Loucy (cell line): ENCODE measurements around the gene FMN2.

ENCODE experiments used
- H2AFZ ChIP-seq: fragments of 200-600 bp; sonication (generic); 2 replicates; pipeline ENCODE4 v1.6.0; 2016; ENCODE audit warnings: antibody characterized with exemption, mild to moderate bottlenecking, low read length, moderate library complexity
- H3F3A ChIP-seq: fragments of 200-600 bp; 2 replicates; pipeline ENCODE4 v1.6.0; 2016; ENCODE audit warnings: antibody characterized with exemption, low read depth, mild to moderate bottlenecking
- H3K27me3 ChIP-seq: fragments of 200-600 bp; sonication (generic); 2 replicates; pipeline ENCODE4 v1.6.1; 2014; ENCODE audit warnings: low read length, mild to moderate bottlenecking; ENCODE audit not compliant: insufficient read depth, poor library complexity, severe bottlenecking
- H3K36me3 ChIP-seq: fragments of 200-600 bp; sonication (generic); 2 replicates; pipeline ENCODE4 v1.6.1; 2016; ENCODE audit warnings: low read length; ENCODE audit not compliant: insufficient read depth
- H3K4me1 ChIP-seq: fragments of 200-600 bp; sonication (generic); 2 replicates; pipeline ENCODE4 v1.5.1; 2014; ENCODE audit warnings: low read length, mild to moderate bottlenecking; ENCODE audit not compliant: insufficient read depth, poor library complexity, severe bottlenecking
- H3K4me2 ChIP-seq: fragments of 200-600 bp; sonication (generic); 2 replicates; pipeline ENCODE4 v1.6.0; 2014; ENCODE audit warnings: antibody characterized with exemption, low read length, low read depth, mild to moderate bottlenecking; ENCODE audit not compliant: poor library complexity, severe bottlenecking
- H3K4me3 ChIP-seq: fragments of 200-600 bp; sonication (generic); 2 replicates; pipeline ENCODE4 v1.5.1; 2014; ENCODE audit warnings: low read length, mild to moderate bottlenecking, mixed read lengths; ENCODE audit not compliant: poor library complexity, severe bottlenecking
- H3K79me2 ChIP-seq: fragments of 200-600 bp; sonication (generic); 2 replicates; pipeline ENCODE4 v1.6.1; 2014; ENCODE audit warnings: low read length; ENCODE audit not compliant: insufficient read depth
- H3K9ac ChIP-seq: fragments of 200-600 bp; sonication (generic); 2 replicates; pipeline ENCODE4 v1.6.0; 2014; ENCODE audit warnings: mild to moderate bottlenecking, low read depth, low read length, moderate library complexity; ENCODE audit not compliant: poor library complexity, severe bottlenecking
- H3K9me2 ChIP-seq: fragments of 200-600 bp; sonication (generic); replicated peaks from 2 replicates; pipeline ENCODE4 v1.6.1; 2016; ENCODE audit warnings: low read depth, low read length, mixed read lengths
- H3K9me3 ChIP-seq: fragments of 200-600 bp; sonication (generic); 2 replicates; pipeline ENCODE4 v1.6.1; 2014; ENCODE audit warnings: mild to moderate bottlenecking, antibody characterized with exemption, low read length, low read depth; ENCODE audit not compliant: insufficient read depth
- H4K20me1 ChIP-seq: fragments of 200-600 bp; sonication (generic); 2 replicates; pipeline ENCODE4 v1.6.0; 2014; ENCODE audit warnings: antibody characterized with exemption, low read length, mild to moderate bottlenecking; ENCODE audit not compliant: insufficient read depth, poor library complexity, severe bottlenecking
- CTCF ChIP-seq: fragments of 200-600 bp; sonication (generic); conservative IDR thresholded peaks from 2 replicates; pipeline ENCODE4 v1.5.1; 2014; ENCODE audit warnings: mild to moderate bottlenecking, antibody characterized with exemption, low read length
- EZH2phosphoT487 ChIP-seq: fragments of 200-600 bp; IDR thresholded peaks from 2 replicates; pipeline ENCODE4 v1.6.1; 2018; ENCODE audit warnings: antibody characterized with exemption, mild to moderate bottlenecking, moderate library complexity, borderline replicate concordance

FMN2 gene

GRCh38 chr1:240435996-240436566 is 344.4 kb downstream of the FMN2 start:
- no peaks in the 10 kb centered on the region for H3K36me3 ChIP-seq
- no peak overlapping the region for H2AFZ ChIP-seq
- H3K4me2 ChIP-seq = no peak overlapping the region
- TF ChIP-seq EZH2phosphoT487 (no peak), CTCF (no peak)
- no peak overlapping the region for H3K4me3 ChIP-seq
- no peaks in the 10 kb centered on the region for H3F3A ChIP-seq
- H3K9ac ChIP-seq = no peak overlapping the region
- no peaks in the 10 kb centered on the region for H4K20me1 ChIP-seq
- H3K9me2 ChIP-seq = no peaks in the 10 kb centered on the region
- no peaks in the 10 kb centered on the region for H3K79me2 ChIP-seq
- no peaks in the 10 kb centered on the region for H3K9me3 ChIP-seq
- no peaks in the 10 kb centered on the region for H3K4me1 ChIP-seq
- H3K27me3 ChIP-seq = no peaks in the 10 kb centered on the region

- Histone ChIP-seq H3K79me2 (no peaks in the 10 kb centered on the region), H3F3A (no peaks in the 10 kb centered on the region), H3K4me2 (no peak overlapping the region), H3K4me1 (no peaks in the 10 kb centered on the region), H3K9ac (no peak overlapping the region), H3K9me2 (no peaks in the 10 kb centered on the region), H3K27me3 (no peaks in the 10 kb centered on the region), H3K4me3 (no peak overlapping the region), H4K20me1 (no peaks in the 10 kb centered on the region), H3K9me3 (0 out of 2 replicates have a peak, but pooled peaks cover 3% of the 10 kb centered on the region), H2AFZ (no peak overlapping the region), H3K36me3 (no peaks in the 10 kb centered on the region)
- no peak for TF ChIP-seq EZH2phosphoT487
- no peak for TF ChIP-seq CTCF
Observed at GRCh38 chr1:240441669-240442068, 350.0 kb downstream of the FMN2 start.

GRCh38 chr1:240445369-240445768 is 353.7 kb downstream of the FMN2 start:
- Histone ChIP-seq H3F3A (no peaks in the 10 kb centered on the region), H3K27me3 (no peaks in the 10 kb centered on the region), H2AFZ (no peak overlapping the region), H3K9me2 (no peaks in the 10 kb centered on the region), H3K36me3 (no peaks in the 10 kb centered on the region), H3K4me2 (no peak overlapping the region), H3K4me1 (no peaks in the 10 kb centered on the region), H3K9ac (no peak overlapping the region), H3K9me3 (0 out of 2 replicates have a peak, but pooled peaks cover 3% of the 10 kb centered on the region), H3K79me2 (no peaks in the 10 kb centered on the region), H4K20me1 (no peaks in the 10 kb centered on the region), H3K4me3 (no peak overlapping the region)
- no peak for TF ChIP-seq CTCF
- no peak for TF ChIP-seq EZH2phosphoT487
